Right renal cortex interstitium (tissue), 3 donors: ENCODE results near the gene GRSF1. TPM values are rescaled to one million over a fixed set of nuclear protein-coding genes. Genes with fewer than 3 reads are reported as not detected.
"Not testable (repeated sequence)": the region's sequence is repeated elsewhere in the genome, so short reads cannot be mapped to it uniquely, and the experiment has no call there.

Experiments
- DNase-seq, 3 donors: peaks; one replicate each; pipeline ENCODE4 v3.0.0-alpha.2; 2013; ENCODE audit warnings: low read depth in 3 of 3, low spot score in 2 of 3
- polyA plus RNA-seq, 3 donors: library from polyadenylated mRNA; unstranded; fragments of 120-200 nt; gene quantifications; one replicate each; pipeline ENCODE4 v1.2.1, GENCODE V29; 2013; ENCODE audit not compliant: insufficient read length in 3 of 3

The GRSF1 gene
- polyA plus RNA-seq, 3 donors: 134 to 139 (median 136) TPM

- DNase-seq: peak in 1 of 3 donors; percentile 6
Observed at GRCh38 chr4:70838204-70838603, 1.5 kb downstream of the GRSF1 start.

GRCh38 chr4:70836081-70836480, 3.6 kb downstream of the GRSF1 start:
- no peak for DNase-seq

GRCh38 chr4:70833675-70834074, 6.0 kb downstream of the GRSF1 start:
- DNase-seq: no peak

- DNase-seq: no peak
Observed at GRCh38 chr4:70831293-70831692, 8.4 kb downstream of the GRSF1 start.

- no peak for DNase-seq
Observed at GRCh38 chr4:70830054-70830453, 9.6 kb downstream of the GRSF1 start.

GRCh38 chr4:70829492-70829891, 10.2 kb downstream of the GRSF1 start:
- DNase-seq: no peak

- no peak for DNase-seq
Observed at GRCh38 chr4:70829015-70829414, 10.7 kb downstream of the GRSF1 start.

- DNase-seq: no peak
Observed at GRCh38 chr4:70818921-70819320, 20.8 kb downstream of the GRSF1 start.

GRCh38 chr4:70818173-70818855, 21.4 kb downstream of the GRSF1 start:
- no peak for DNase-seq

- DNase-seq: no peak
Observed at GRCh38 chr4:70816894-70817293, 22.8 kb downstream of the GRSF1 start.

- no peak for DNase-seq
Observed at GRCh38 chr4:70815370-70815769, 24.3 kb downstream of the GRSF1 start.

- no peak for DNase-seq
Observed at GRCh38 chr4:70808151-70808550, 31.5 kb downstream of the GRSF1 start.

- DNase-seq: no peak
Observed at GRCh38 chr4:70802928-70803580, 36.6 kb downstream of the GRSF1 start.

GRCh38 chr4:70801265-70801809, 38.4 kb downstream of the GRSF1 start:
- DNase-seq: no peak

- DNase-seq: no peak
Observed at GRCh38 chr4:70793626-70794025, 46.1 kb downstream of the GRSF1 start.

GRCh38 chr4:70788733-70789132, 51.0 kb downstream of the GRSF1 start:
- DNase-seq: no peak

- no peak for DNase-seq
Observed at GRCh38 chr4:70787496-70787895, 52.2 kb downstream of the GRSF1 start.

- DNase-seq: no peak
Observed at GRCh38 chr4:70783096-70783495, 56.6 kb downstream of the GRSF1 start.

- no peak for DNase-seq
Observed at GRCh38 chr4:70778888-70779422, 60.7 kb downstream of the GRSF1 start.

GRCh38 chr4:70772929-70773555, 66.6 kb downstream of the GRSF1 start:
- DNase-seq: no peak

GRCh38 chr4:70769396-70769795, 70.3 kb downstream of the GRSF1 start:
- not testable (repeated sequence) for DNase-seq
